HepG2 (cell line): Measurements from ENCODE around the gene F12. TPM values are rescaled to one million over a fixed set of nuclear protein-coding genes. Genes with fewer than 3 reads are reported as not detected.

ENCODE experiments used
- AKAP8 ChIP-seq: sonication (generic); formaldehyde crosslinking; IDR thresholded peaks from 2 replicates; pipeline ENCODE4 v1.5.1; 2020; ENCODE audit warnings: mild to moderate bottlenecking, missing genetic modification reagents
- ATF7 ChIP-seq, 2 experiments: fragments of 450-650 bp in 1 of 2; sonication (generic) in 1 of 2; formaldehyde crosslinking in 1 of 2; IDR thresholded peaks; 2 replicates each; pipeline versions ENCODE4 v1.4.0 to v1.6.1; 2016 to 2020; ENCODE audit warnings: antibody characterized with exemption in 1 of 2, mild to moderate bottlenecking in 1 of 2, missing genetic modification reagents in 1 of 2
- CEBPG ChIP-seq: IDR thresholded peaks from 2 replicates; pipeline ENCODE4 v1.6.1; 2016
- ELF3 ChIP-seq: IDR thresholded peaks from 2 replicates; pipeline ENCODE4 v1.6.1; 2016; ENCODE audit warnings: missing genetic modification reagents, missing compliant biosample characterization
- FOXO1 ChIP-seq: sonication (generic); formaldehyde crosslinking; IDR thresholded peaks from 2 replicates; pipeline ENCODE4 v1.4.0; 2020; ENCODE audit warnings: missing genetic modification reagents
- MXI1 ChIP-seq: IDR thresholded peaks from 3 replicates; pipeline ENCODE4 v1.6.1; 2012; ENCODE audit warnings: low read depth, low read length, inconsistent platforms, borderline replicate concordance
- NCOA2 ChIP-seq: sonication (generic); formaldehyde crosslinking; IDR thresholded peaks from 2 replicates; pipeline ENCODE4 v1.8.0; 2022; ENCODE audit warnings: inconsistent platforms
- NR2C2 ChIP-seq: sonication (generic); formaldehyde crosslinking; IDR thresholded peaks from 2 replicates; pipeline ENCODE4 v1.4.0; 2020; ENCODE audit warnings: missing genetic modification reagents, mild to moderate bottlenecking, moderate library complexity, borderline replicate concordance
- PCBP2 ChIP-seq: fragments of 200-400 bp; formaldehyde crosslinking; optimal IDR thresholded peaks from 2 replicates; pipeline ENCODE3; 2018; ENCODE audit warnings: low read length, low read depth; ENCODE audit not compliant: poor library complexity, severe bottlenecking
- PHF21A ChIP-seq: sonication (generic); formaldehyde crosslinking; IDR thresholded peaks from 2 replicates; pipeline ENCODE4 v1.5.0; 2020; ENCODE audit warnings: mild to moderate bottlenecking, missing genetic modification reagents
- POLR2G ChIP-seq: fragments of 200-400 bp; formaldehyde crosslinking; IDR thresholded peaks from 2 replicates; pipeline ENCODE4 v1.6.1; 2018; ENCODE audit warnings: mild to moderate bottlenecking, low read depth, low read length, moderate library complexity
- PRMT3 ChIP-seq: sonication (generic); formaldehyde crosslinking; IDR thresholded peaks from 2 replicates; pipeline ENCODE4 v1.8.1; 2022; ENCODE audit warnings: low read depth, mild to moderate bottlenecking, moderate library complexity, missing genetic modification reagents, borderline replicate concordance
- SOX13 ChIP-seq, 3 experiments: fragments of 450-650 bp in 1 of 3; sonication (generic) in 1 of 3; formaldehyde crosslinking in 1 of 3; IDR thresholded peaks in 2 of 3; conservative IDR thresholded peaks in 1 of 3; 2 replicates each; pipeline versions ENCODE4 v1.5.0 to v1.6.1; 2016 to 2020; ENCODE audit warnings: antibody characterized with exemption in 1 of 3, mild to moderate bottlenecking in 1 of 3, missing compliant biosample characterization in 1 of 3, missing genetic modification reagents in 1 of 3, moderate library complexity in 1 of 3
- SP5 ChIP-seq: IDR thresholded peaks from 2 replicates; pipeline ENCODE4 v1.6.1; 2016; ENCODE audit warnings: low read depth, borderline replicate concordance
- SPEN ChIP-seq: sonication (generic); formaldehyde crosslinking; IDR thresholded peaks from 2 replicates; pipeline ENCODE4 v1.5.1; 2020; ENCODE audit warnings: low read depth, mild to moderate bottlenecking, missing genetic modification reagents
- TBX2 ChIP-seq: sonication (generic); formaldehyde crosslinking; IDR thresholded peaks from 2 replicates; pipeline ENCODE4 v1.5.0; 2020; ENCODE audit warnings: missing genetic modification reagents, mild to moderate bottlenecking, borderline replicate concordance
- polyA plus RNA-seq, 8 experiments: library from polyadenylated mRNA; depleted of rRNA in 3 of 8; stranded (reverse) in 7 of 8; unstranded in 1 of 8; fragments of >200 nt; fragmentation: Illumina TruSeq in 4 of 8; extraction: Trizol in 4 of 8; gene quantifications; 2 replicates each; pipeline versions ENCODE4 v1.2.1 to v1.2.3, GENCODE V29; 2011 to 2016; ENCODE audit warnings: low read depth in 4 of 8, missing spikeins in 1 of 8, mixed read lengths in 1 of 8; ENCODE audit not compliant: insufficient read depth in 1 of 8
- total RNA-seq, 5 experiments: library from RNA; depleted of rRNA; stranded (reverse); fragments of >200 nt; fragmentation: Illumina TruSeq; extraction: Trizol; gene quantifications; 2 replicates each; pipeline ENCODE4 v1.2.3, GENCODE V29; 2016; ENCODE audit warnings: low read depth in 1 of 5
- TF ChIP-seq, protein P1 (sequence below): sonication (generic); formaldehyde crosslinking; IDR thresholded peaks from 2 replicates; pipeline ENCODE4 v1.5.0; 2020; ENCODE audit warnings: mild to moderate bottlenecking, missing genetic modification reagents
- TF ChIP-seq, protein P2 (sequence below): sonication (generic); formaldehyde crosslinking; IDR thresholded peaks from 2 replicates; pipeline ENCODE4 v1.5.1; 2020; ENCODE audit warnings: mild to moderate bottlenecking, missing genetic modification reagents
- TF ChIP-seq, protein P3 (sequence below): sonication (generic); formaldehyde crosslinking; IDR thresholded peaks from 2 replicates; pipeline ENCODE4 v1.5.1; 2020; ENCODE audit warnings: missing genetic modification reagents, mild to moderate bottlenecking, borderline replicate concordance
- TF ChIP-seq, protein P4 (sequence below): sonication (generic); formaldehyde crosslinking; IDR thresholded peaks from 2 replicates; pipeline ENCODE4 v1.5.1; 2020; ENCODE audit warnings: mild to moderate bottlenecking, moderate library complexity, missing genetic modification reagents

Gene F12
- total and polyA plus RNA-seq, 2 of the 13 experiments (the other 11 are each of a cell fraction or from before 2014, with no cell fraction given) = 2.5 to 3.0 TPM

DNA sequence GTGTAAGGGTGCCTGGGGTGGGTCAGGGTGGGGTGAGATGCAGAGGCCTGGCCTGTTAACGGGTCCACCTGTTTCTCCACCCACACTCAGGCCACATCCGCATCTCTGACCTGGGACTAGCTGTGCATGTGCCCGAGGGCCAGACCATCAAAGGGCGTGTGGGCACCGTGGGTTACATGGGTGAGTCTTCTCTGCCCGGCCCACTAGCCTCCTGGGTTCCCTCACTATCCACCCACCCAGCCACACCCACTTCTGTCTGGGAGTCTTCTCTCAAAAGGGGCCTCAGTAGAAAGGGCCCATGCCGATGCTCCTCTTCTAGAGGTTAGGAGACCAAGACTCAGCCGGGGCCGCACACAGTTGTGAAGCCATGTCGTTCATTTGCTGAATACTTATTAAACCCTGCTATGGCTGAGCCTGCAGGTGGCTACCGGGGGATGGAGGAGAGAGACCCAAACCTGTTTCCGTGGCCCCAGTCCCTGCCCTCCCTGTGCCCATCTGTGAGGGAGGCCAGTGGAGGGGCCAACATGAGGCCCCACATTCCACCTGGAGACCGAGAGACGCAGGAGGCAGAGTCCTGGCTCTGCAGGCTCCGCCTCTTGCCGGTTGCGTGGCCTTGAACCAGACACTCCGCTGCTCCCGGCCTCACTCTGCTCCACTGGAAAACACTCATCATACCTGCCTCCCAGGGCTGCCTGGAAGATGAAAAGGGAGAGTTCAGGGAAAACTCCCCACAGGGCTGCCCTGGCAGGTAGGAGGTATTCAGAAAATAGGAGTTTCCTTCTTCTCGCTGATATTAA lies 25.8 kb upstream of the F12 start (continued):
- TF ChIP-seq, protein P1, sequence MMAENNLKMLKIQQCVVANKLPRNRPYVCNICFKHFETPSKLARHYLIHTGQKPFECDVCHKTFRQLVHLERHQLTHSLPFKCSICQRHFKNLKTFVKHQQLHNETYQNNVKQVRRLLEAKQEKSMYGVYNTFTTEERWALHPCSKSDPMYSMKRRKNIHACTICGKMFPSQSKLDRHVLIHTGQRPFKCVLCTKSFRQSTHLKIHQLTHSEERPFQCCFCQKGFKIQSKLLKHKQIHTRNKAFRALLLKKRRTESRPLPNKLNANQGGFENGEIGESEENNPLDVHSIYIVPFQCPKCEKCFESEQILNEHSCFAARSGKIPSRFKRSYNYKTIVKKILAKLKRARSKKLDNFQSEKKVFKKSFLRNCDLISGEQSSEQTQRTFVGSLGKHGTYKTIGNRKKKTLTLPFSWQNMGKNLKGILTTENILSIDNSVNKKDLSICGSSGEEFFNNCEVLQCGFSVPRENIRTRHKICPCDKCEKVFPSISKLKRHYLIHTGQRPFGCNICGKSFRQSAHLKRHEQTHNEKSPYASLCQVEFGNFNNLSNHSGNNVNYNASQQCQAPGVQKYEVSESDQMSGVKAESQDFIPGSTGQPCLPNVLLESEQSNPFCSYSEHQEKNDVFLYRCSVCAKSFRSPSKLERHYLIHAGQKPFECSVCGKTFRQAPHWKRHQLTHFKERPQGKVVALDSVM = peak; percentile 81
- TF ChIP-seq TBX2 = 0 out of 2 replicates have a peak, but pooled peaks have one; percentile 31
- peak; percentile 37 for TF ChIP-seq ELF3
- peak; percentile 61; the same call in 1 of the 2 replicates for TF ChIP-seq SP5 (CRISPR knock-in tag)
- TF ChIP-seq, protein P2, sequence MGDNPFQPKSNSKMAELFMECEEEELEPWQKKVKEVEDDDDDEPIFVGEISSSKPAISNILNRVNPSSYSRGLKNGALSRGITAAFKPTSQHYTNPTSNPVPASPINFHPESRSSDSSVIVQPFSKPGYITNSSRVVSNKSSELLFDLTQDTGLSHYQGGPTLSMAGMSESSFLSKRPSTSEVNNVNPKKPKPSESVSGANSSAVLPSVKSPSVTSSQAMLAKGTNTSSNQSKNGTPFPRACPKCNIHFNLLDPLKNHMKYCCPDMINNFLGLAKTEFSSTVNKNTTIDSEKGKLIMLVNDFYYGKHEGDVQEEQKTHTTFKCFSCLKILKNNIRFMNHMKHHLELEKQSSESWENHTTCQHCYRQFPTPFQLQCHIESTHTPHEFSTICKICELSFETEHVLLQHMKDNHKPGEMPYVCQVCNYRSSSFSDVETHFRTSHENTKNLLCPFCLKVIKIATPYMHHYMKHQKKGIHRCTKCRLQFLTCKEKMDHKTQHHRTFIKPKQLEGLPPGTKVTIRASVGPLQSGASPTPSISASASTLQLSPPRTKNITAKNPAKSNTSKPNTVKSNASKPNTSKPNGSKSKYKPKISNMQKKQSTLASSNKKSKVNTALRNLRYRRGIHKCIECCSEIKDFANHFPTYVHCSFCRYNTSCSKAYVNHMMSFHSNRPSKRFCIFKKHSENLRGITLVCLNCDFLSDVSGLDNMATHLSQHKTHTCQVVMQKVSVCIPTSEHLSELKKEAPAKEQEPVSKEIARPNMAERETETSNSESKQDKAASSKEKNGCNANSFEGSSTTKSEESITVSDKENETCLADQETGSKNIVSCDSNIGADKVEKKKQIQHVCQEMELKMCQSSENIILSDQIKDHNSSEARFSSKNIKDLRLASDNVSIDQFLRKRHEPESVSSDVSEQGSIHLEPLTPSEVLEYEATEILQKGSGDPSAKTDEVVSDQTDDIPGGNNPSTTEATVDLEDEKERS = no peak
- TF ChIP-seq PRMT3 (CRISPR knock-in tag) = no peak
- TF ChIP-seq PCBP2 = no peak
- TF ChIP-seq PHF21A (CRISPR knock-in tag) = peak; percentile 59; the same call in 1 of the 2 replicates
- peak; percentile 58; the same call in 1 of the 2 replicates for TF ChIP-seq POLR2G
- TF ChIP-seq MXI1 = 0 out of 3 replicates have a peak, but pooled peaks have one; percentile 32
- TF ChIP-seq SPEN (CRISPR knock-in tag) = no peak
- TF ChIP-seq SOX13 (IDR thresholded peaks at IDR 0.05) = no peak
- peak in 1 of 2 experiments; percentile 9; a peak in 1 of 4 replicates for TF ChIP-seq SOX13 (CRISPR knock-in tag; conservative IDR thresholded peaks at IDR 0.05 in 1 of 2, IDR thresholded peaks at IDR 0.05 in 1 of 2)
- 0 out of 2 replicates have a peak, but pooled peaks have one; percentile 26 for TF ChIP-seq NCOA2
- TF ChIP-seq, protein P3, sequence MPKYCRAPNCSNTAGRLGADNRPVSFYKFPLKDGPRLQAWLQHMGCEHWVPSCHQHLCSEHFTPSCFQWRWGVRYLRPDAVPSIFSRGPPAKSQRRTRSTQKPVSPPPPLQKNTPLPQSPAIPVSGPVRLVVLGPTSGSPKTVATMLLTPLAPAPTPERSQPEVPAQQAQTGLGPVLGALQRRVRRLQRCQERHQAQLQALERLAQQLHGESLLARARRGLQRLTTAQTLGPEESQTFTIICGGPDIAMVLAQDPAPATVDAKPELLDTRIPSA = no peak
- peak; percentile 49; the same call in 1 of the 2 replicates for TF ChIP-seq AKAP8
- 0 out of 2 replicates have a peak, but pooled peaks have one; percentile 13 for TF ChIP-seq CEBPG (CRISPR knock-in tag)
- TF ChIP-seq ATF7 (IDR thresholded peaks at IDR 0.05) = no peak
- no peak for TF ChIP-seq ATF7 (CRISPR knock-in tag; IDR thresholded peaks at IDR 0.05)
- peak; percentile 42; the same call in 1 of the 2 replicates for TF ChIP-seq NR2C2 (CRISPR knock-in tag)
- no peak; the same call in 1 of the 2 replicates for TF ChIP-seq FOXO1 (CRISPR knock-in tag)
- TF ChIP-seq, protein P4, sequence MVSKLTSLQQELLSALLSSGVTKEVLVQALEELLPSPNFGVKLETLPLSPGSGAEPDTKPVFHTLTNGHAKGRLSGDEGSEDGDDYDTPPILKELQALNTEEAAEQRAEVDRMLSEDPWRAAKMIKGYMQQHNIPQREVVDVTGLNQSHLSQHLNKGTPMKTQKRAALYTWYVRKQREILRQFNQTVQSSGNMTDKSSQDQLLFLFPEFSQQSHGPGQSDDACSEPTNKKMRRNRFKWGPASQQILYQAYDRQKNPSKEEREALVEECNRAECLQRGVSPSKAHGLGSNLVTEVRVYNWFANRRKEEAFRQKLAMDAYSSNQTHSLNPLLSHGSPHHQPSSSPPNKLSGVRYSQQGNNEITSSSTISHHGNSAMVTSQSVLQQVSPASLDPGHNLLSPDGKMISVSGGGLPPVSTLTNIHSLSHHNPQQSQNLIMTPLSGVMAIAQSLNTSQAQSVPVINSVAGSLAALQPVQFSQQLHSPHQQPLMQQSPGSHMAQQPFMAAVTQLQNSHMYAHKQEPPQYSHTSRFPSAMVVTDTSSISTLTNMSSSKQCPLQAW (CRISPR knock-in tag) = 0 out of 2 replicates have a peak, but pooled peaks have one; percentile 33
